Activated T-cell treated with anti-CD3 and anti-CD28 coated beads, Interleukin-2, amount 50 U/mL, for 48 hours (primary cell): Measurements from ENCODE around the gene TRIM25.

Experiments used
- DNase-seq, 2 experiments: peaks; one replicate each; pipeline ENCODE4 v3.0.0-alpha.2; 2020

TRIM25 gene

GRCh38 chr17:56926704-56927103, 12.9 kb upstream of the TRIM25 start:
- no peak for DNase-seq

- DNase-seq: no peak
Measured at GRCh38 chr17:56926270-56926669, 12.4 kb upstream of the TRIM25 start.

GRCh38 chr17:56925088-56925487, 11.2 kb upstream of the TRIM25 start:
- no peak for DNase-seq

GRCh38 chr17:56919717-56920116, 5.9 kb upstream of the TRIM25 start:
- no peak for DNase-seq

- DNase-seq: no peak
Measured at GRCh38 chr17:56918916-56919315, 5.1 kb upstream of the TRIM25 start.

GRCh38 chr17:56917559-56918296, 3.9 kb upstream of the TRIM25 start:
- no peak for DNase-seq

- peak in 1 of 2 experiments; percentile 36 for DNase-seq
Measured at GRCh38 chr17:56914581-56915273, 878 bp upstream of the TRIM25 start.

- DNase-seq: no peak
Measured at GRCh38 chr17:56913353-56913866, 439 bp downstream of the TRIM25 start.

- DNase-seq: no peak
Measured at GRCh38 chr17:56913000-56913311, 893 bp downstream of the TRIM25 start.

GRCh38 chr17:56912105-56912999, 1.5 kb downstream of the TRIM25 start:
- no peak for DNase-seq

GRCh38 chr17:56910509-56911235, 3.2 kb downstream of the TRIM25 start:
- no peak for DNase-seq

GRCh38 chr17:56909742-56910508, 3.9 kb downstream of the TRIM25 start:
- no peak for DNase-seq

GRCh38 chr17:56908001-56908542, 5.8 kb downstream of the TRIM25 start:
- DNase-seq: peak; percentile 39 to 51

- DNase-seq: no peak
Measured at GRCh38 chr17:56903560-56903959, 10.3 kb downstream of the TRIM25 start.

GRCh38 chr17:56902348-56902747, 11.5 kb downstream of the TRIM25 start:
- no peak for DNase-seq

GRCh38 chr17:56899403-56899802, 14.4 kb downstream of the TRIM25 start:
- no peak for DNase-seq

- peak in 1 of 2 experiments; percentile 20 for DNase-seq
Measured at GRCh38 chr17:56898874-56899273, 15.0 kb downstream of the TRIM25 start.

- DNase-seq: peak in 1 of 2 experiments; percentile 6
Measured at GRCh38 chr17:56897646-56898424, 16.0 kb downstream of the TRIM25 start.

GRCh38 chr17:56896968-56897359, 16.9 kb downstream of the TRIM25 start:
- DNase-seq: no peak

- DNase-seq: no peak
Measured at GRCh38 chr17:56896217-56896967, 17.5 kb downstream of the TRIM25 start.
